DOHH2 (cell line): Measurements from ENCODE around the gene KIF23.
"Not testable (repeated sequence)": the region's sequence is repeated elsewhere in the genome, so short reads cannot be mapped to it uniquely, and the experiment has no call there.

Experiments used
- H3F3A ChIP-seq: fragments of 200-600 bp; sonication (generic), shearing (Covaris generic); 2 replicates; pipeline ENCODE4 v1.6.0; 2016; ENCODE audit warnings: antibody characterized with exemption, mild to moderate bottlenecking; ENCODE audit not compliant: control insufficient read depth, insufficient read depth
- H3K27ac ChIP-seq: fragments of 200-600 bp; sonication (generic); 2 replicates; pipeline ENCODE4 v1.5.1; 2014; ENCODE audit warnings: low read depth, mild to moderate bottlenecking, low read length, moderate library complexity
- H3K27me3 ChIP-seq: fragments of 200-600 bp; sonication (generic); 2 replicates; pipeline ENCODE4 v1.6.1; 2014; ENCODE audit warnings: mild to moderate bottlenecking, low read length, mixed read lengths; ENCODE audit not compliant: control insufficient read depth
- H3K36me3 ChIP-seq: fragments of 200-600 bp; sonication (generic); 2 replicates; pipeline ENCODE4 v1.6.1; 2014; ENCODE audit warnings: mild to moderate bottlenecking, low read length, moderate library complexity, mixed read lengths; ENCODE audit not compliant: control insufficient read depth
- H3K4me1 ChIP-seq: fragments of 200-600 bp; sonication (generic); 2 replicates; pipeline ENCODE4 v1.6.1; 2014; ENCODE audit warnings: mild to moderate bottlenecking, low read length, mixed read lengths; ENCODE audit not compliant: control insufficient read depth
- H3K4me2 ChIP-seq: fragments of 200-600 bp; sonication (generic); 2 replicates; pipeline ENCODE4 v1.6.0; 2014; ENCODE audit warnings: mild to moderate bottlenecking, low read length, moderate library complexity
- H3K4me3 ChIP-seq: fragments of 200-600 bp; sonication (generic); 2 replicates; pipeline ENCODE4 v1.5.1; 2014; ENCODE audit warnings: mild to moderate bottlenecking, low read length, mixed read lengths
- H3K79me2 ChIP-seq: fragments of 200-600 bp; sonication (generic); 2 replicates; pipeline ENCODE4 v1.6.1; 2014; ENCODE audit warnings: mild to moderate bottlenecking, low read length, mixed read lengths; ENCODE audit not compliant: control insufficient read depth
- H3K9me2 ChIP-seq: fragments of 200-600 bp; sonication (generic); replicated peaks from 2 replicates; pipeline ENCODE4 v1.6.1; 2014; ENCODE audit warnings: mild to moderate bottlenecking, low read length, mixed read lengths; ENCODE audit not compliant: control insufficient read depth
- H3K9me3 ChIP-seq: fragments of 200-600 bp; sonication (generic); 2 replicates; pipeline ENCODE4 v1.6.1; 2014; ENCODE audit warnings: antibody characterized with exemption, low read length, mixed read lengths; ENCODE audit not compliant: control insufficient read depth, insufficient read depth
- H4K20me1 ChIP-seq: fragments of 200-600 bp; sonication (generic); 2 replicates; pipeline ENCODE4 v1.6.0; 2014; ENCODE audit warnings: low read depth, mild to moderate bottlenecking, antibody characterized with exemption, low read length, moderate library complexity; ENCODE audit not compliant: control insufficient read depth, insufficient read depth
- EZH2phosphoT487 ChIP-seq: fragments of 200-600 bp; sonication (generic); IDR thresholded peaks from 2 replicates; pipeline ENCODE4 v1.6.1; 2017; ENCODE audit warnings: borderline replicate concordance, mild to moderate bottlenecking, antibody characterized with exemption, low read length, moderate library complexity, mixed read lengths
- TF ChIP-seq, protein P1 (sequence below): fragments of 200-600 bp; sonication (generic); IDR thresholded peaks from one replicate; pipeline ENCODE4 v1.5.1; 2014; ENCODE audit warnings: antibody characterized with exemption, mild to moderate bottlenecking, low read depth, low read length; ENCODE audit not compliant: poor library complexity, severe bottlenecking

KIF23 gene

DNA sequence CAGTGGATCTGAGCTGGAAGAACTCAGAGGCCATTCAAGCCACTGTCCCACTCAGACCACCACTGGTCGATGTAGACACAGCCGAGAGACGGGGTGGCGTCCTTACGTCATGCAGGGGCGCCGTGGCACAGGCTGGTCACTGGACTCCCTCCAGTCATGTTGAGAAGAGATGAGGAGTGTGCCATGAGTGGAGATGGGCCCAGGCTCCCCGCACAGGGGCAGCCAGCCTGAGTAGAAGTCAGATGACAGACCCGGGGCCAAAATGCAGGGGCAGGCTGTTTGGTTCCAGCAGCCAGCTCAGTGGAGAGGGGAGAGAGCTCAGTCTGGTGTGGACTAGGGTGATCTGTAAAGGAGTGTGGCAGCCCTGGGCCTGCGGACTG, 33.4 kb upstream of the KIF23 start:
- H3K36me3 ChIP-seq, result no peaks in the 10 kb centered on the region
- peaks cover 9% of the 10 kb centered on the region; the same call in 1 of the 2 replicates for H3K27me3 ChIP-seq
- no peaks in the 10 kb centered on the region for H3K4me1 ChIP-seq
- H4K20me1 ChIP-seq, result no peaks in the 10 kb centered on the region
- H3K79me2 ChIP-seq, result no peaks in the 10 kb centered on the region
- no peaks in the 10 kb centered on the region for H3K9me3 ChIP-seq
- H3K9me2 ChIP-seq, result no peaks in the 10 kb centered on the region
- no peak overlapping the region for H3K4me3 ChIP-seq
- H3F3A ChIP-seq, result no peaks in the 10 kb centered on the region
- no peak overlapping the region for H3K4me2 ChIP-seq
- TF ChIP-seq, protein P1, sequence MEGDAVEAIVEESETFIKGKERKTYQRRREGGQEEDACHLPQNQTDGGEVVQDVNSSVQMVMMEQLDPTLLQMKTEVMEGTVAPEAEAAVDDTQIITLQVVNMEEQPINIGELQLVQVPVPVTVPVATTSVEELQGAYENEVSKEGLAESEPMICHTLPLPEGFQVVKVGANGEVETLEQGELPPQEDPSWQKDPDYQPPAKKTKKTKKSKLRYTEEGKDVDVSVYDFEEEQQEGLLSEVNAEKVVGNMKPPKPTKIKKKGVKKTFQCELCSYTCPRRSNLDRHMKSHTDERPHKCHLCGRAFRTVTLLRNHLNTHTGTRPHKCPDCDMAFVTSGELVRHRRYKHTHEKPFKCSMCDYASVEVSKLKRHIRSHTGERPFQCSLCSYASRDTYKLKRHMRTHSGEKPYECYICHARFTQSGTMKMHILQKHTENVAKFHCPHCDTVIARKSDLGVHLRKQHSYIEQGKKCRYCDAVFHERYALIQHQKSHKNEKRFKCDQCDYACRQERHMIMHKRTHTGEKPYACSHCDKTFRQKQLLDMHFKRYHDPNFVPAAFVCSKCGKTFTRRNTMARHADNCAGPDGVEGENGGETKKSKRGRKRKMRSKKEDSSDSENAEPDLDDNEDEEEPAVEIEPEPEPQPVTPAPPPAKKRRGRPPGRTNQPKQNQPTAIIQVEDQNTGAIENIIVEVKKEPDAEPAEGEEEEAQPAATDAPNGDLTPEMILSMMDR, result no peak
- TF ChIP-seq EZH2phosphoT487, result no peak
- no peak overlapping the region for H3K27ac ChIP-seq

DNA sequence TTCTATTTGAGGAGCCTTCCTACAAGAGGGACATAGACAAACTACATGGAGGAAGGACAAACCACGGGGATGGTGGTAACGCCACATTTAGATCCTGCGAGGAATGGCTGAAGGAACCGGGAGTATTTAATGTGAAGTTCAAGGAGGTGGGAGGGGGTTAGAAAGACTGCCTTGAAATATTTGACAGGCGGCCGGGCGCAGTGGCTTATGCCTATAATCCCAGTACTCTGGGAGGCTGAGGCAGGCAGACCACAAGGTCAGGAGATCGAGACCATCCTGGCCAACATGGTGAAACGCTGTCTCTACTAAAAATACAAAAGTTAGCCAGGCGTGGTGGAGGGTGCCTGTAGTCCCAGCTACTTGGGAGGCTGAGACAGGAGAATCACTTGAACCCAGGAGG, 32.0 kb upstream of the KIF23 start:
- not testable (repeated sequence) for H3K27ac ChIP-seq, H3K79me2 ChIP-seq, H3K27me3 ChIP-seq, H3K4me3 ChIP-seq, H4K20me1 ChIP-seq, H3K4me1 ChIP-seq, H3K36me3 ChIP-seq, H3K9me3 ChIP-seq, H3K4me2 ChIP-seq, H3K9me2 ChIP-seq, H3F3A ChIP-seq

DNA sequence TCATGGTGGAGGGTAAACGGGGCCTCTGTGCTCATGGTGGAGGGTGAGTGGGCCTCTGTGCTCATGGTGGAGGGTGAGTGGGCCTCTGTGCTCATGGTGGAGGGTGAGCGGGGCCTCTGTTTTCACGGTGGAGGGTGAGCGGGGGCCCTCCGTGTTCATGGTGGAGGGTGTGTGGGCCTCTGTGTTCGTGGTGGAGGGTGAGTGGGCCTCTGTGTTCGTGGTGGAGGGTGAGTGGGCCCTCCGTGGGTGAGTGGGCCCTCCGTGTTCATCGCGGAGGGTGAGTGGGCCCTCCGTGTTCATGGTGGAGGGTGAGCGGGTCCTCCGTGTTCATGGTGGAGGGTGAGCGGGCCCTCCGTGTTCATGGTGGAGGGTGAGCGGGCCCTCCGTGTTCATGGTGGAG, 30.1 kb upstream of the KIF23 start:
- not testable (repeated sequence) for H3K9me2 ChIP-seq, H3K27me3 ChIP-seq, H3K79me2 ChIP-seq, H4K20me1 ChIP-seq, H3K4me2 ChIP-seq, H3K4me1 ChIP-seq, H3K4me3 ChIP-seq, H3K9me3 ChIP-seq, H3K27ac ChIP-seq, H3F3A ChIP-seq, H3K36me3 ChIP-seq

DNA sequence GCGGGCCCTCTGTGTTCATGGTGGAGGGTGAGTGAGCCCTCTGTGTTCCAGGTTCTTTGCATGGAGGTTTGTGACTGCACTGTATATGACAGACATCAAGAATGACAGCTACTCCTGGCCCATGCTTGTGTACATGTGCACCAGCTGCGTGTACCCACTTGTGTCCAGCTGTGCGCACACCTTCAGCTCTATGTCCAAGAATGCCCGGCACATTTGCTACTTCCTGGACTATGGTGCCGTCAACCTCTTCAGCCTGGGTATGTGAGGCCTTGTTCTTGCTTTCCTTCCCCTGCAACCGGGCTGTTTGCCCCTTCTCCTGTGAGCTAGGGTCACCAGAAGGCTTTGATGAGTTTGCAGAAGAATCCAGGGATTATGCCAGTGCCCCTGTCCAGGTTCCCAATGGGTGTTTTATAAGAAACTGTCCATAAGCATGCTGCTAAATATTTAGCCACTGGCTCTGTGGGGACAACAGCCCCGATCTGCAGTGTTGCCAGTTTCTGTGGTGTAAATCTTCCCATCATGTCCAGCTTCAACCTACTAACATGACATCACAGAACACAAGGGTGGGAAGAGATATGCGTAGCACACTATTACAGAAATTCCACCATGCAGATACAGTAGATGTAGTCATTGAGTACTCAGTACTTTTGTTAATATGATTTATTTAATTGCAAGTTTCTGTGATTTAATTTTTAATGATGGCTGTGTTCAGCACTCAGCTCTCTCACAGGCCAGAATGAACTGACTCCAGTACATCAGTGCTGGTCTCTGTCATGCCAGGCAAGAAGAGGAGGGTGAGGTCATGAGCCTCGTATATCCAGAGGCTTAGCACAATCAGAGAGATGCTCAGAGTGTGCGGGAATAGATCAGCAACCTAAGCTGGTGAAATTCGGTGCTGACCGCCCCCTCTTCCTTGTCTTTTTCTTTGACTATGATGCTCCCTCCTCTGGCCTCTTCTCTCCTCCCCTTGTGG, 29.2 kb upstream of the KIF23 start:
- no peaks in the 10 kb centered on the region for H3K9me2 ChIP-seq
- TF ChIP-seq, protein P1, result no peak
- TF ChIP-seq EZH2phosphoT487, result no peak
- no peaks in the 10 kb centered on the region for H3K9me3 ChIP-seq
- no peaks in the 10 kb centered on the region for H3K36me3 ChIP-seq
- H3K27me3 ChIP-seq, result no peaks in the 10 kb centered on the region
- no peaks in the 10 kb centered on the region for H3K79me2 ChIP-seq
- no peak overlapping the region for H3K27ac ChIP-seq
- no peak overlapping the region for H3K4me3 ChIP-seq
- H3K4me1 ChIP-seq, result no peaks in the 10 kb centered on the region
- H3K4me2 ChIP-seq, result no peak overlapping the region
- no peaks in the 10 kb centered on the region for H4K20me1 ChIP-seq
- H3F3A ChIP-seq, result no peaks in the 10 kb centered on the region
